ENCODE results near the gene BACE2.

Gene BACE2

DNA sequence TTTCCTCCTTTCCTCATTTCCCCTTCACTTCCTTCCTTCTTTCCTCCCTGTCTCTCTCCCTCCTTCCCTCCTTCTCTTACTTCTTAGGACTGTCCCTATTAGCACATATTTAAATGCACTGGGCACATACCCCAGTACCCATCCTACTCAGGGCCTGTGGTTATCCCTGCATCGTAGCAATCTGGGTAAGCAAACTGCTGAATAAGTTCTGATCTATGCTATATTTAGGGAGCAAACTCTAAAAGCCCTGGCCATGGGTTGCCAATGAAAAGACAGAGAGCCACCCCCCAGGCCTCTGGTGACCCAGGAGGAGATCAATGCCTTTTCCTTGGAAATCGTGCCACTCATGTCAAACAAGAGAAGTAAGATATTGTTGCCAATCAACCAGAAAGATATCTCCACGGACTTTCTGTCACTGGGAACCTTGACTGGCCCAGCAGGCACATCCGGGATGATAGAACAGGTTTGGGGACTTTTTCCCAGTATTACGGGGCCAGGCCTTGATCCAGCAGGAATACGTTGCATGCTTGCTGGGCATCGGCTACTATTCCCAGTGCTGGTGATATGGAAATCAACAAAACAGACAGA lies 154.0 kb downstream of the BACE2 start:
- DNase-seq (ENCODE audit: low read depth in 2 of 2), result no peak

- DNase-seq (ENCODE audit: low read depth in 2 of 2), result no peak
These were observed 154.8 kb downstream of the BACE2 start for GRCh38 chr21:41322496-41323382.

DNA sequence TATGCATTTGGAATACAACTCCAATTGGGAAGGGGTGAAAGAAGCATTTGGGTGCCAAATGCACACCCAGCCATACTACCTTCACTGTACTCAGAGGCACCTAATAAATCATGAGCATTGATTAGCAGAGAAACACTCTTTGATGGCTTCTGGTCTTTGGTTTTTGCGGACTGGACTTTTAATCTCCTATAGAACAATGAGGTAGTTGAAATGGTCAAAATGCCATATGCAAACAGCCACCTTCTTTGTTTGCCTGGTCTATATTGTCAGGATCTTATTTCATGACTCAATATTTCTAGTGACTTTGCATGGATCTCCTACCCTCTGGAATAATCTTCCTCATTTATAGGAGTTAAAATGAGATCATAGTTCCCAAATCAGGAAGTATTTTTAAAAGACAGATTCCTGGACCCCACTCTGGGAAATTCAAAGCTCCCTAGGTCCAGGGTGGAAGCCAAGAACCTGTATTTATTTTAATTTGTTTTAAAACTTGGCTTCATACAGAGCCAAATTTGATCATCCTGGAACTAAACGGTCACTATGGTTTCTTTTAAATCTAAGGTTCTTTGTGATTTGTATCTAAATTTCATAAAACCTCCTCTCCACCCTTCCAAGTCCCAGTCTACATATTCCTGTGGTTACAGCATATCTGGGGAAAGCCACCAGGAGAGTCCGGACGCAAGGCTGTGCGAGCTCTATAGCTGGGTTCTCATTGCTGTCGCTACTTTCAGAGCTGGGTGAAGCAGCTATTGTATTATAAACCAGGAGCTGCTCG lies 157.4 kb downstream of the BACE2 start:
- no peak for DNase-seq (ENCODE audit: low read depth in 2 of 2)

DNA sequence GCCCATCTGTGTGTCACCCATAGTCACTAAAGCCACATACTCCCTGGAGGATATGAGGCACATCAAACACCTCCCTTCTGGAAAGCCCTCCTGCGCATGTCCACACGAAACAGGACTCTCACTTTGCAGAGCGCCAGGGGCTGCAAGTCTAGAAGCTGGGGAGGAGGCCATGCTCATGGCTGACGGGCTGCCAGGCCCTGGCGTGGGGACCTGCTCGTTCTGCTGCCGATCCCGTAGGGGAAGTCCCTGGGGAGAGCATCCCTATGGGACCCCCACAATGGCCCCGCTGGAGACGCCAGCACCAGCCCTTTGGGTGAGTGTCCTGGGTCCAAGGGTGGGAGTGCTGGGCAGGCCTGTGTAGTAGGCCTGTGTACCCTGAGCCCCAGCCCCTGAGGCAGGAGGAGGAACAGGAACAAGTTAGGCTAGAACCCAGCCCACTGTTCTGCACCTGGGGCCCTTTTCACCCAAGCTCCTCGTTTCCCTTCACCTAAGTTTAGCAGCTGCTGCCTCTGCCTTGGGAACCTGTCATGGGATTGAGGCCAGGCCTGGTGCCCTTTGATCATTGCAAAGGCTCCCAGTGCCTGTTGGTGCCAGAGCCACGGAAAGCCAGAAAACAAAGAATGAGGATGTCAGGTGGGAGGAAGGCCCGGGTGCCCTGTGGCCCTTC lies 158.6 kb downstream of the BACE2 start:
- DNase-seq (ENCODE audit: low read depth in 2 of 2), result no peak

DNA sequence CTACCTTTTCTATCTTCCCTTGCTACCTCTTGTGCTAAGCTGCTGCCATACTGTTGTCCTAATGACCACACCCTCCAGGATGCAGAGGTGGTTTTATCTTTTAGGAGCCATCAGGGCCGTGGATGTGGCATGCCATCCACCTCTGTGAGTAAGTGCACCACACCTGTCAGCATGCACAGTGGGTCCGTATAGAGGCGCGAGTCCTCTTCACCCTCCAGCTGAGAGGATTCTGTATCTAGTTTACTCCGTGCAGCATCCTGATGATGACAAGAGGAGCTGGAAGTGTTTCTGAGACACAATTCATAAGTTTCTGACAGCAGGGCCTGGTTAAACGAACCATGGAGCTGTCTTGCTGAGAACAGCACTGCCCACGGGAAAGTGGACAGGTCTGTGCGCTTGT lies 159.8 kb downstream of the BACE2 start:
- DNase-seq (ENCODE audit: low read depth in 2 of 2), result no peak

DNA sequence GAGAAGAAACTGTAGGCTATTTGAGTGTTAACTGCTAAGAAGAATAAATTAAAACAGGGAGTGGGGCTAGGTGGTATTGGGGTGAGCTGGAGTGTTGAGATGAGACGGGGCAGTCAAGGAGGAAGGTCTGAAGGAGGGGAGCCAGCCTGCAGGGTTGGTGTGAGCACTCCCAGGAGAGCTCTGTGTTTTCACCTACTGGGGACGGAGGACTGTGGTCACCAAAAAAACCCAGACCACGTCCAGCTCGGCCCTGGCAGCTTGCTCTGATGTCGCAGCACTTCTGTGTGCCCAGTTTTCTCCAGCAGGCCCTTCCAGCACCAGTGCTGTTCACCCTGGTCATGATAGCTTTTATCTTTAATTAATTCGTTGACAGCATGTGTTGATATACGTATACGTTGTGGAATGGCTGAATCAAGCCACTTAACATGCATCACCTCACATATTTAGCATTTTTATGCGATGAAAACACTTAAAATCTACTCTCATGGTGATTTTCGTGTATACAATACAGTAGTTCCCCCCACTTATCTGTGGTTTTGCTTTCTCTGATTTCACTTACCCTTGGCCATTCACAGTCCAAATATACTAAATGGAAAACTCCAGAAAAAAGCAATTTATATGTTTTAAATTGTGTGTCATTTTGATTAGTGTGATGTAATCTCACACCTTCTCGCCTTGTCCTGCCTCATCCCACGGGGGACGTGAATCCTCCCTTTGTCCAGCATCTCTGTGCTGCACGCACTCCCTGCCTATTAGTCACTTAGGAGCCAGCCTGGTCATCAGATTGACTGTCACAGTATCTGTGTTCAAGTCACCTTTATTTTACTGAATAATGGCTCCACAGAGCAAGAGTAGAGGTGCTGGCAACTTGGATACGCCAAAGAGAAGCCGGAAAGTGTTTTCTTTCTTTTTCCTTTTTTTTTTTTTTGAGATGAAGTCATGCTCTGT lies 161.0 kb downstream of the BACE2 start:
- no peak for DNase-seq (ENCODE audit: low read depth in 2 of 2)

Measured in stimulated activated CD8-positive, alpha-beta memory T cell treated with anti-CD3 and anti-CD28 coated beads, Interleukin-15, amount 100 ng/mL, for 4 hours (primary cell).